Liver (tissue), 9 donors: ENCODE measurements around the gene ACLY. TPM values are rescaled to one million over a fixed set of nuclear protein-coding genes. Genes with fewer than 3 reads are reported as not detected.

Source experiments
- DNase-seq: peaks from one replicate; pipeline ENCODE4 v3.0.0-alpha.2; 2017; ENCODE audit warnings: low spot score
- H3K27ac ChIP-seq, 2 donors: one replicate each; pipeline ENCODE4 v1.7.0; 2013; ENCODE audit warnings: inconsistent platforms in 2 of 2, low read length in 2 of 2, control low read depth in 1 of 2, low read depth in 1 of 2, mild to moderate bottlenecking in 1 of 2
- H3K27me3 ChIP-seq, 4 donors: one replicate each; pipeline versions ENCODE4 v1.6.1 to v1.7.0; 2013; ENCODE audit warnings: low read length in 3 of 4, inconsistent platforms in 1 of 4, mild to moderate bottlenecking in 1 of 4, moderate library complexity in 1 of 4; ENCODE audit not compliant: control insufficient read depth in 4 of 4, insufficient read depth in 4 of 4
- H3K36me3 ChIP-seq, 4 donors: one replicate each; pipeline versions ENCODE4 v1.6.1 to v1.7.0; 2013; ENCODE audit warnings: low read length in 3 of 4, mild to moderate bottlenecking in 3 of 4, low read depth in 1 of 4, moderate library complexity in 1 of 4; ENCODE audit not compliant: control insufficient read depth in 4 of 4, insufficient read depth in 3 of 4
- H3K4me1 ChIP-seq, 4 donors: one replicate each; pipeline versions ENCODE4 v1.6.1 to v1.7.0; 2013; ENCODE audit warnings: low read length in 3 of 4, mild to moderate bottlenecking in 3 of 4, moderate library complexity in 1 of 4; ENCODE audit not compliant: control insufficient read depth in 4 of 4, insufficient read depth in 4 of 4
- H3K4me3 ChIP-seq, 3 donors: one replicate each; pipeline versions ENCODE4 v1.6.1 to v1.7.0; 2013; ENCODE audit warnings: low read length in 3 of 3, control low read depth in 1 of 3, low read depth in 1 of 3, mild to moderate bottlenecking in 1 of 3
- H3K9ac ChIP-seq, 2 donors: one replicate each; pipeline ENCODE4 v1.7.0; 2013; ENCODE audit warnings: low read length in 2 of 2, mild to moderate bottlenecking in 2 of 2, moderate library complexity in 2 of 2, control low read depth in 1 of 2, low read depth in 1 of 2
- H3K9me3 ChIP-seq, 4 donors: one replicate each; pipeline versions ENCODE4 v1.6.1 to v1.7.0; 2013; ENCODE audit warnings: low read length in 3 of 4; ENCODE audit not compliant: control insufficient read depth in 4 of 4
- FOXA1 ChIP-seq: IDR thresholded peaks from 2 replicates; pipeline ENCODE4 v1.6.1; 2016; ENCODE audit warnings: antibody characterized with exemption
- FOXA2 ChIP-seq: IDR thresholded peaks from 2 replicates; pipeline ENCODE4 v1.6.1; 2016; ENCODE audit warnings: antibody characterized with exemption
- GABPA ChIP-seq, 2 donors: IDR thresholded peaks in 1 of 2; conservative IDR thresholded peaks in 1 of 2; 2 replicates each; pipeline ENCODE4 v1.6.1; 2016; ENCODE audit warnings: antibody characterized with exemption in 2 of 2, mild to moderate bottlenecking in 1 of 2, moderate library complexity in 1 of 2
- HNF4A ChIP-seq, 2 donors: conservative IDR thresholded peaks; 2 replicates each; pipeline ENCODE4 v1.6.1; 2016; ENCODE audit warnings: antibody characterized with exemption in 2 of 2, mild to moderate bottlenecking in 2 of 2
- HNF4G ChIP-seq: IDR thresholded peaks from 2 replicates; pipeline ENCODE4 v1.6.1; 2016; ENCODE audit warnings: antibody characterized with exemption
- JUND ChIP-seq, 2 donors: IDR thresholded peaks; 2 replicates each; pipeline ENCODE4 v1.6.1; 2016; ENCODE audit warnings: antibody characterized with exemption in 2 of 2
- MAX ChIP-seq: IDR thresholded peaks from 2 replicates; pipeline ENCODE4 v1.6.1; 2016; ENCODE audit warnings: antibody characterized with exemption
- NR2F2 ChIP-seq: IDR thresholded peaks from 2 replicates; pipeline ENCODE4 v1.6.1; 2016; ENCODE audit warnings: antibody characterized with exemption
- RAD21 ChIP-seq, 2 donors: IDR thresholded peaks; 2 replicates each; pipeline ENCODE4 v1.6.1; 2016; ENCODE audit warnings: antibody characterized with exemption in 2 of 2, mild to moderate bottlenecking in 2 of 2
- RXRA ChIP-seq, 2 donors: IDR thresholded peaks; 2 replicates each; pipeline ENCODE4 v1.6.1; 2017 to 2018; ENCODE audit warnings: antibody characterized with exemption in 2 of 2, mild to moderate bottlenecking in 1 of 2
- SP1 ChIP-seq: IDR thresholded peaks from 2 replicates; pipeline ENCODE4 v1.6.1; 2018; ENCODE audit warnings: antibody characterized with exemption, mild to moderate bottlenecking
- TAF1 ChIP-seq: conservative IDR thresholded peaks from 2 replicates; pipeline ENCODE4 v1.6.1; 2016; ENCODE audit warnings: antibody characterized with exemption, mild to moderate bottlenecking
- YY1 ChIP-seq: IDR thresholded peaks from 2 replicates; pipeline ENCODE4 v1.6.1; 2016; ENCODE audit warnings: antibody characterized with exemption, mild to moderate bottlenecking
- WGBS: extraction: QIAGEN DNeasy Blood & Tissue Kit; methylation state at CpG from one replicate; pipeline ENCODE4 v1.1.7; 2013; 5-methylcytosine and 5-hydroxymethylcytosine counted together
- polyA plus RNA-seq, 2 donors: library from polyadenylated mRNA; stranded (reverse) in 1 of 2; unstranded in 1 of 2; fragments of 200-250 nt in 1 of 2; fragments of >200 nt in 1 of 2; fragmentation: Nextera tagmentation in 1 of 2; extraction: Ambion mirVana in 1 of 2; gene quantifications; one replicate each; pipeline versions ENCODE4 v1.2.1 to v1.2.3, GENCODE V29; 2013 to 2015
- total RNA-seq, 2 donors: library from RNA; depleted of rRNA; stranded (reverse); fragments of >200 nt; gene quantifications; one replicate each; pipeline ENCODE4 v1.2.3, GENCODE V29; 2014
- TF ChIP-seq, protein P1 (sequence below): IDR thresholded peaks from 2 replicates; pipeline ENCODE4 v1.6.1; 2016; ENCODE audit warnings: antibody characterized with exemption
- TF ChIP-seq, protein P2 (sequence below): fragments of 150-350 bp; IDR thresholded peaks from 2 replicates; pipeline ENCODE4 v1.5.1; 2017; ENCODE audit warnings: improper control_type of control experiment, low read depth, low read length; ENCODE audit not compliant: missing input control
- TF ChIP-seq, protein P3 (sequence below): IDR thresholded peaks from 2 replicates; pipeline ENCODE4 v1.6.1; 2016; ENCODE audit warnings: antibody characterized with exemption
- donor health status: healthy.
- donor health status: healthy.
- donor health status: healthy.
- donor health status: healthy.
- donor health status: healthy.

Gene ACLY
- total and polyA plus RNA-seq, 4 donors, result 12.1 to 133 (median 37.1) TPM

- no peak overlapping the region for H3K4me3 ChIP-seq
- H3K36me3 ChIP-seq, result peaks cover 11 to 21% (median 17%) of the 10 kb centered on the region in 4 donors
- TF ChIP-seq SP1, result no peak
- no peak for TF ChIP-seq FOXA2
- no peak for TF ChIP-seq RXRA (IDR thresholded peaks at IDR 0.05)
- no peak for TF ChIP-seq JUND (IDR thresholded peaks at IDR 0.05)
- no peaks in the 10 kb centered on the region for H3K9me3 ChIP-seq
- H3K27me3 ChIP-seq, result no peaks in the 10 kb centered on the region
- no peak for DNase-seq
- 98% methylated on average over 10 of the region's 10 CpGs for WGBS
- no peak overlapping the region for H3K9ac ChIP-seq
- peaks cover 11 to 42% (median 32%) of the 10 kb centered on the region in 4 donors for H3K4me1 ChIP-seq
- H3K27ac ChIP-seq, result no peak overlapping the region
Measured at GRCh38 chr17:41871789-41872188, 47.0 kb downstream of the ACLY start.

DNA sequence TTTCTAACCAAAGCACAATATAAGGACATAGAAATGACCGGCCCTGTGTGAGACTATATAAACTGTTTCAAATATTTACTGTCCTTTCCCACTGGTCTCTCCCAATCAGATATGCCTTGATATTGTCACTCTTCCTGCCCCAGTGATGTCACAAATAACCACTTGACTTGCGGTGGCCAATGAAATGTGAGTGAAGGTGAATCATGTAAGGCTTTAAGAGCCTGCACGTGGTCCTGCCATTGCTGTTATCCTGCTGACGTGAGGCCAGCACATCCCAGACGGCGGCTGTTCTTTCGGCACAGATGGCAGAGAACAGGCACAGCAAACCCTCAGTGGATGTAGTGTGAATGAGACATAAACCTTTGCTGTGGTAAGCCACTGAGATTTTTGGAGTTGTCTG, 48.1 kb downstream of the ACLY start:
- WGBS, result 87% methylated on average over 7 of the region's 7 CpGs
- H3K4me1 ChIP-seq, result peaks cover 11 to 42% (median 32%) of the 10 kb centered on the region in 4 donors
- no peaks in the 10 kb centered on the region for H3K9me3 ChIP-seq
- peaks cover 11 to 21% (median 17%) of the 10 kb centered on the region in 4 donors for H3K36me3 ChIP-seq
- no peak overlapping the region for H3K4me3 ChIP-seq
- no peak for TF ChIP-seq NR2F2
- TF ChIP-seq RXRA (IDR thresholded peaks at IDR 0.05), result no peak
- no peak for TF ChIP-seq YY1
- no peak for TF ChIP-seq FOXA1
- TF ChIP-seq FOXA2, result no peak
- no peak for TF ChIP-seq RAD21 (IDR thresholded peaks at IDR 0.05)
- TF ChIP-seq HNF4G, result no peak
- TF ChIP-seq, protein P1, sequence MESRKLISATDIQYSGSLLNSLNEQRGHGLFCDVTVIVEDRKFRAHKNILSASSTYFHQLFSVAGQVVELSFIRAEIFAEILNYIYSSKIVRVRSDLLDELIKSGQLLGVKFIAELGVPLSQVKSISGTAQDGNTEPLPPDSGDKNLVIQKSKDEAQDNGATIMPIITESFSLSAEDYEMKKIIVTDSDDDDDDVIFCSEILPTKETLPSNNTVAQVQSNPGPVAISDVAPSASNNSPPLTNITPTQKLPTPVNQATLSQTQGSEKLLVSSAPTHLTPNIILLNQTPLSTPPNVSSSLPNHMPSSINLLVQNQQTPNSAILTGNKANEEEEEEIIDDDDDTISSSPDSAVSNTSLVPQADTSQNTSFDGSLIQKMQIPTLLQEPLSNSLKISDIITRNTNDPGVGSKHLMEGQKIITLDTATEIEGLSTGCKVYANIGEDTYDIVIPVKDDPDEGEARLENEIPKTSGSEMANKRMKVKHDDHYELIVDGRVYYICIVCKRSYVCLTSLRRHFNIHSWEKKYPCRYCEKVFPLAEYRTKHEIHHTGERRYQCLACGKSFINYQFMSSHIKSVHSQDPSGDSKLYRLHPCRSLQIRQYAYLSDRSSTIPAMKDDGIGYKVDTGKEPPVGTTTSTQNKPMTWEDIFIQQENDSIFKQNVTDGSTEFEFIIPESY, result no peak
- TF ChIP-seq, protein P2, sequence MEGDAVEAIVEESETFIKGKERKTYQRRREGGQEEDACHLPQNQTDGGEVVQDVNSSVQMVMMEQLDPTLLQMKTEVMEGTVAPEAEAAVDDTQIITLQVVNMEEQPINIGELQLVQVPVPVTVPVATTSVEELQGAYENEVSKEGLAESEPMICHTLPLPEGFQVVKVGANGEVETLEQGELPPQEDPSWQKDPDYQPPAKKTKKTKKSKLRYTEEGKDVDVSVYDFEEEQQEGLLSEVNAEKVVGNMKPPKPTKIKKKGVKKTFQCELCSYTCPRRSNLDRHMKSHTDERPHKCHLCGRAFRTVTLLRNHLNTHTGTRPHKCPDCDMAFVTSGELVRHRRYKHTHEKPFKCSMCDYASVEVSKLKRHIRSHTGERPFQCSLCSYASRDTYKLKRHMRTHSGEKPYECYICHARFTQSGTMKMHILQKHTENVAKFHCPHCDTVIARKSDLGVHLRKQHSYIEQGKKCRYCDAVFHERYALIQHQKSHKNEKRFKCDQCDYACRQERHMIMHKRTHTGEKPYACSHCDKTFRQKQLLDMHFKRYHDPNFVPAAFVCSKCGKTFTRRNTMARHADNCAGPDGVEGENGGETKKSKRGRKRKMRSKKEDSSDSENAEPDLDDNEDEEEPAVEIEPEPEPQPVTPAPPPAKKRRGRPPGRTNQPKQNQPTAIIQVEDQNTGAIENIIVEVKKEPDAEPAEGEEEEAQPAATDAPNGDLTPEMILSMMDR, result no peak
- TF ChIP-seq, protein P3, sequence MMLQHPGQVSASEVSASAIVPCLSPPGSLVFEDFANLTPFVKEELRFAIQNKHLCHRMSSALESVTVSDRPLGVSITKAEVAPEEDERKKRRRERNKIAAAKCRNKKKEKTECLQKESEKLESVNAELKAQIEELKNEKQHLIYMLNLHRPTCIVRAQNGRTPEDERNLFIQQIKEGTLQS, result no peak
- no peak for TF ChIP-seq GABPA (IDR thresholded peaks at IDR 0.05 in 1 of 2, conservative IDR thresholded peaks at IDR 0.05 in 1 of 2)
- TF ChIP-seq TAF1, result no peak
- TF ChIP-seq HNF4A (conservative IDR thresholded peaks at IDR 0.05), result no peak
- H3K27ac ChIP-seq, result peak overlapping the region in 1 of 2 donors; percentile 30
- no peaks in the 10 kb centered on the region for H3K27me3 ChIP-seq
- no peak overlapping the region for H3K9ac ChIP-seq
- no peak for DNase-seq

GRCh38 chr17:41870097-41870496, 48.7 kb downstream of the ACLY start:
- Histone ChIP-seq H3K27me3 (no peaks in the 10 kb centered on the region), H3K4me1 (peaks cover 11 to 45% (median 33%) of the 10 kb centered on the region in 4 donors), H3K36me3 (peaks cover 11 to 21% (median 17%) of the 10 kb centered on the region in 4 donors), H3K27ac (peak overlapping the region; percentile 30 to 77), H3K4me3 (no peak overlapping the region), H3K9ac (no peak overlapping the region), H3K9me3 (no peaks in the 10 kb centered on the region)
- TF ChIP-seq GABPA (IDR thresholded peaks at IDR 0.05 in 1 of 2, conservative IDR thresholded peaks at IDR 0.05 in 1 of 2), result no peak
- no peak for TF ChIP-seq FOXA2
- no peak for TF ChIP-seq YY1
- TF ChIP-seq, protein P3, result no peak
- no peak for TF ChIP-seq JUND (IDR thresholded peaks at IDR 0.05)
- TF ChIP-seq TAF1, result no peak
- TF ChIP-seq SP1, result no peak
- no peak for TF ChIP-seq RAD21 (IDR thresholded peaks at IDR 0.05)
- TF ChIP-seq MAX, result no peak
- no peak for TF ChIP-seq HNF4A (conservative IDR thresholded peaks at IDR 0.05)
- no peak for TF ChIP-seq RXRA (IDR thresholded peaks at IDR 0.05)
- TF ChIP-seq, protein P2, result no peak
- 78% methylated on average over 2 of the region's 2 CpGs for WGBS
- DNase-seq, result no peak
